ENCODE measurements around the gene IFI27L1.

GRCh38 chr14:94037954-94038353 lies 43.2 kb upstream of the IFI27L1 start:
- no peak for TF ChIP-seq CTCF (conservative IDR thresholded peaks at IDR 0.05)
- no peak for TF ChIP-seq ZFX (IDR thresholded peaks at IDR 0.05)

All from C4-2B (cell line).